H1 (cell line): Measurements from ENCODE around the gene BNC1. TPM values are rescaled to one million over a fixed set of nuclear protein-coding genes. Genes with fewer than 3 reads are reported as not detected.

Experiments used
- CTCF ChIA-PET: fragments of 300-600 bp; sonication (Branson Sonifier 250); formaldehyde crosslinking; loops from one replicate; lab custom pipeline; 2021; ENCODE audit not compliant: partially characterized antibody; lab: Charles Lee
- POLR2A ChIA-PET: fragments of 300-600 bp; sonication (Branson Sonifier 250); formaldehyde crosslinking; loops from one replicate; lab custom pipeline; 2021; ENCODE audit warnings: inconsistent platforms; ENCODE audit not compliant: partially characterized antibody; lab: Charles Lee
- DNase-seq, 2 experiments: peaks; one replicate each; pipeline versions ENCODE4 v3.0.0 to v3.0.0-alpha.2; 2010 to 2022; ENCODE audit warnings: low spot score in 2 of 2, low read depth in 1 of 2, mixed read lengths in 1 of 2
- FAIRE-seq: peaks from 2 replicates; lab custom pipeline; 2011; peaks lifted over from hg19 to GRCh38; lab: Jason Lieb, UNC
- H2AFZ ChIP-seq: 2 replicates; pipeline ENCODE4 v1.8.1; 2012; ENCODE audit warnings: low read length, inconsistent platforms
- H2AK5ac ChIP-seq: 2 replicates; pipeline ENCODE4 v1.6.1; 2013; ENCODE audit warnings: low read depth, low read length
- H2BK120ac ChIP-seq: replicated peaks from 2 replicates; pipeline ENCODE3; 2013; ENCODE audit warnings: low read depth, low read length, inconsistent platforms
- H2BK12ac ChIP-seq: 2 replicates; pipeline ENCODE4 v1.6.1; 2013; ENCODE audit warnings: low read depth, low read length
- H2BK15ac ChIP-seq: 2 replicates; pipeline ENCODE4 v1.6.1; 2013; ENCODE audit warnings: low read length
- H2BK20ac ChIP-seq: 2 replicates; pipeline ENCODE4 v1.6.1; 2013; ENCODE audit warnings: low read length
- H2BK5ac ChIP-seq: 2 replicates; pipeline ENCODE4 v1.6.1; 2013; ENCODE audit warnings: low read depth, low read length
- H3K14ac ChIP-seq: 2 replicates; pipeline ENCODE4 v1.6.1; 2013; ENCODE audit warnings: inconsistent platforms; ENCODE audit not compliant: insufficient read length
- H3K18ac ChIP-seq: 2 replicates; pipeline ENCODE4 v1.6.1; 2013; ENCODE audit warnings: low read length; ENCODE audit errors: extremely low read depth
- H3K23ac ChIP-seq: 2 replicates; pipeline ENCODE4 v1.6.1; 2013; ENCODE audit warnings: inconsistent platforms; ENCODE audit not compliant: insufficient read length
- H3K23me2 ChIP-seq: 2 replicates; pipeline ENCODE4 v1.6.1; 2013; ENCODE audit warnings: low read depth, low read length
- H3K27ac ChIP-seq: 2 replicates; pipeline ENCODE4 v1.6.1; 2011; ENCODE audit warnings: low read depth, low read length, inconsistent platforms
- H3K27me3 ChIP-seq, 4 experiments: replicated peaks in 1 of 4; 1 replicate in 1 of 4; 2 replicates in 3 of 4; pipeline versions ENCODE4 v1.6.1 to v1.8.1; 2011 to 2013; ENCODE audit warnings: low read length in 3 of 4, mild to moderate bottlenecking in 3 of 4, inconsistent platforms in 2 of 4, mixed read lengths in 2 of 4, moderate library complexity in 1 of 4; ENCODE audit not compliant: control insufficient read depth in 3 of 4, insufficient read depth in 3 of 4; ENCODE audit errors: extremely low read depth in 1 of 4
- H3K36me3 ChIP-seq, 4 experiments: 2 replicates each; pipeline versions ENCODE4 v1.6.1 to v1.8.1; 2011 to 2013; ENCODE audit warnings: mild to moderate bottlenecking in 4 of 4, low read length in 3 of 4, moderate library complexity in 2 of 4, control low read depth in 1 of 4, inconsistent platforms in 1 of 4; ENCODE audit not compliant: insufficient read depth in 4 of 4, control insufficient read depth in 2 of 4
- H3K4ac ChIP-seq: replicated peaks from 2 replicates; pipeline ENCODE3; 2013; ENCODE audit warnings: low read length, low read depth, mixed read lengths, inconsistent platforms; ENCODE audit not compliant: insufficient read length
- H3K4me1 ChIP-seq, 4 experiments: replicated peaks in 1 of 4; 1 replicate in 1 of 4; 2 replicates in 3 of 4; pipeline versions ENCODE4 v1.6.1 to v1.8.1; 2011 to 2013; ENCODE audit warnings: low read length in 3 of 4, inconsistent platforms in 2 of 4, mixed read lengths in 1 of 4; ENCODE audit not compliant: insufficient read depth in 4 of 4, control insufficient read depth in 3 of 4
- H3K4me2 ChIP-seq, 2 experiments: 2 replicates each; pipeline versions ENCODE4 v1.6.1 to v1.8.1; 2011 to 2013; ENCODE audit warnings: low read depth in 2 of 2, low read length in 2 of 2, control low read depth in 1 of 2, inconsistent platforms in 1 of 2, mild to moderate bottlenecking in 1 of 2; ENCODE audit not compliant: insufficient read depth in 1 of 2
- H3K4me3 ChIP-seq, 4 experiments: fragments of 200-600, 300-600 bp in 1 of 4; sonication (generic), shearing (Covaris generic), sonication (Bioruptor Twin) in 1 of 4; 2 replicates each; pipeline versions ENCODE4 v1.5.1 to v1.8.1; 2011 to 2016; ENCODE audit warnings: low read length in 4 of 4, low read depth in 3 of 4, control low read depth in 2 of 4, inconsistent platforms in 2 of 4, mild to moderate bottlenecking in 2 of 4, mixed read lengths in 1 of 4, moderate library complexity in 1 of 4; ENCODE audit not compliant: insufficient read depth in 2 of 4; ENCODE audit errors: extremely low read depth in 1 of 4
- H3K56ac ChIP-seq: replicated peaks from 2 replicates; pipeline ENCODE3; 2013; ENCODE audit warnings: low read depth, mild to moderate bottlenecking, mixed read lengths, low read length, inconsistent platforms; ENCODE audit not compliant: insufficient read length
- H3K79me1 ChIP-seq: 2 replicates; pipeline ENCODE4 v1.6.1; 2013; ENCODE audit warnings: low read depth, low read length, control low read depth
- H3K79me2 ChIP-seq, 2 experiments: 2 replicates each; pipeline versions ENCODE4 v1.6.1 to v1.8.1; 2012 to 2013; ENCODE audit warnings: low read length in 2 of 2, mild to moderate bottlenecking in 2 of 2, inconsistent platforms in 1 of 2; ENCODE audit not compliant: insufficient read depth in 2 of 2, control insufficient read depth in 1 of 2
- H3K9ac ChIP-seq, 4 experiments: replicated peaks in 1 of 4; 1 replicate in 1 of 4; 2 replicates in 3 of 4; pipeline versions ENCODE4 v1.6.1 to v1.8.1; 2011 to 2013; ENCODE audit warnings: low read depth in 3 of 4, low read length in 3 of 4, control low read depth in 2 of 4, mild to moderate bottlenecking in 2 of 4, moderate library complexity in 2 of 4, inconsistent platforms in 1 of 4; ENCODE audit errors: extremely low read depth in 1 of 4
- H3K9me3 ChIP-seq, 2 experiments: 2 replicates each; pipeline versions ENCODE4 v1.6.1 to v1.8.1; 2012 to 2013; ENCODE audit warnings: mild to moderate bottlenecking in 2 of 2, moderate library complexity in 2 of 2, control low read depth in 1 of 2, inconsistent platforms in 1 of 2, low read depth in 1 of 2, low read length in 1 of 2, mixed read lengths in 1 of 2; ENCODE audit not compliant: insufficient read depth in 2 of 2
- H4K20me1 ChIP-seq, 2 experiments: replicated peaks in 1 of 2; 2 replicates each; pipeline versions ENCODE3 to v1.8.1; 2011 to 2013; ENCODE audit warnings: inconsistent platforms in 2 of 2, low read length in 2 of 2, mild to moderate bottlenecking in 1 of 2; ENCODE audit not compliant: insufficient read depth in 2 of 2, control insufficient read depth in 1 of 2
- H4K5ac ChIP-seq: 2 replicates; pipeline ENCODE4 v1.6.1; 2013; ENCODE audit warnings: low read length, low read depth, mixed read lengths, inconsistent platforms; ENCODE audit not compliant: insufficient read length
- H4K8ac ChIP-seq: 2 replicates; pipeline ENCODE4 v1.8.0; 2013; ENCODE audit warnings: mild to moderate bottlenecking, moderate library complexity, low read length, inconsistent platforms; ENCODE audit not compliant: insufficient read depth; ENCODE audit errors: extremely low read depth
- H4K91ac ChIP-seq: replicated peaks from 2 replicates; pipeline ENCODE3; 2013; ENCODE audit warnings: low read length, mixed read lengths, inconsistent platforms; ENCODE audit not compliant: insufficient read length
- BACH1 ChIP-seq: IDR thresholded peaks from 2 replicates; pipeline ENCODE4 v1.6.1; 2012; ENCODE audit warnings: low read length, improper control_type of control experiment
- CREB1 ChIP-seq: IDR thresholded peaks from 2 replicates; pipeline ENCODE4 v1.6.1; 2012; ENCODE audit warnings: inconsistent platforms
- HDAC2 ChIP-seq, 2 experiments: fragments of 300-600 bp in 1 of 2; sonication (generic) in 1 of 2; IDR thresholded peaks; 2 replicates each; pipeline ENCODE4 v1.6.1; 2011 to 2012; ENCODE audit warnings: low read depth in 2 of 2, low read length in 2 of 2, mild to moderate bottlenecking in 2 of 2, moderate library complexity in 2 of 2, borderline replicate concordance in 1 of 2, inconsistent platforms in 1 of 2
- JUND ChIP-seq: IDR thresholded peaks from 2 replicates; pipeline ENCODE4 v1.6.1; 2011; ENCODE audit warnings: mild to moderate bottlenecking, improper control_type of control experiment, low read length
- NANOG ChIP-seq: IDR thresholded peaks from 2 replicates; pipeline ENCODE4 v1.6.1; 2011; ENCODE audit warnings: low read length, low read depth, mild to moderate bottlenecking, inconsistent platforms; ENCODE audit not compliant: insufficient read depth, poor library complexity, severe bottlenecking
- RBBP5 ChIP-seq: IDR thresholded peaks from 2 replicates; pipeline ENCODE4 v1.7.1; 2012; ENCODE audit warnings: low read depth, mild to moderate bottlenecking, inconsistent platforms, low read length, moderate library complexity, borderline replicate concordance
- SAP30 ChIP-seq: fragments of 300-600 bp; sonication (generic); IDR thresholded peaks from 2 replicates; pipeline ENCODE4 v1.7.1; 2012; ENCODE audit warnings: low read length, moderate library complexity, mild to moderate bottlenecking, inconsistent platforms; ENCODE audit not compliant: insufficient read depth, insufficient replicate concordance
- SP4 ChIP-seq: IDR thresholded peaks from 2 replicates; pipeline ENCODE4 v1.6.1; 2012; ENCODE audit warnings: low read length, inconsistent platforms
- TAF1 ChIP-seq: IDR thresholded peaks from 2 replicates; pipeline ENCODE4 v1.6.1; 2011; ENCODE audit warnings: mild to moderate bottlenecking, low read depth, low read length
- ZNF274 ChIP-seq: IDR thresholded peaks from 2 replicates; pipeline ENCODE4 v1.7.0; 2012; ENCODE audit warnings: low read length, borderline replicate concordance; ENCODE audit errors: extremely low read depth
- WGBS, 2 experiments: shearing (Covaris generic) in 1 of 2; methylation state at CpG; one replicate each; pipeline versions ENCODE4 v1.1.6 to v1.1.7; 2013 to 2015; ENCODE audit warnings: low lambda C conversion rate in 2 of 2, mixed read lengths in 2 of 2, inconsistent platforms in 1 of 2, low coverage in 1 of 2, missing lambda C conversion rate in 1 of 2; ENCODE audit not compliant: insufficient replicate concordance in 2 of 2, insufficient coverage in 1 of 2, insufficient read length in 1 of 2; ENCODE audit errors: extremely low coverage in 1 of 2, missing lambda C conversion rate in 1 of 2; 5-methylcytosine and 5-hydroxymethylcytosine counted together
- polyA plus RNA-seq, 7 experiments: library from polyadenylated mRNA; depleted of rRNA in 3 of 7; stranded (reverse) in 5 of 7; unstranded in 2 of 7; fragments of >200 nt in 5 of 7; fragments of 200-250 nt in 2 of 7; gene quantifications; 1 replicate in 5 of 7; 2 replicates in 1 of 7; 4 replicates in 1 of 7; pipeline versions ENCODE4 v1.2.1 to v1.2.3, GENCODE V29; 2011 to 2013; ENCODE audit warnings: missing spikeins in 2 of 7, mixed read lengths in 2 of 7
- total RNA-seq: library from RNA; stranded (reverse); fragmentation: NEBNext Ultra II Directional; extraction: Animal tissue kit (Norgen Biotek cat#: 25700); gene quantifications from 2 replicates; pipeline ENCODE4 v1.2.1, GENCODE V29; 2021

BNC1 gene
- total and polyA plus RNA-seq, 2 of the 8 experiments (the other 6 are each of a cell fraction or from before 2014, with no cell fraction given): 0.99 to 2.1 TPM

DNA sequence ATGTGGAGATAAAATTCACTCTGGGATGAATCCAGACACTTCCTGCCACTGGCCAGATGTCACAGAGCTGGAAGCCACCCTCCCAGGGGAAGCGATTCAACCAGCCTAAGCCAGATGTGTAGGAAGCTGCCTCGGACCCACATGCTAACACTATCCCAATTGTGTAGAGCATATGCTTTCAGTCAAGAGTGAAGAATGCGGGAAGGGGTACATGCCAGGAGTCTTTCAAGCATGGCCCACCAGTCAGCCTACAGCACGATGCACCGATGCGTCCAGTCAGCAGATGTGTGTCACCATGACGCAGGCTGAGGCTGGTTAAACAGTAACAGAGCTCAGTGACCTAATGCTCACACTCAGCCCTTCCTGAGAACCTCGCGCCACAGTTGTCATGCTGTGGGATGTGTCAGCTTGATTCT is 38.8 kb upstream of the BNC1 start:
- Histone ChIP-seq H2BK5ac (no peak overlapping the region), H3K79me2 (no peaks in the 10 kb centered on the region), H3K4me1 (peaks cover 0 to 2% (median 0%) of the 10 kb centered on the region in 4 experiments; a peak in 1 of 7 replicates), H4K8ac (peak overlapping the region; percentile 18; the same call in 1 of the 2 replicates), H4K91ac (no peak overlapping the region), H3K23me2 (no peaks in the 10 kb centered on the region), H2AK5ac (no peak overlapping the region), H3K4me3 (no peak overlapping the region), H2AFZ (no peak overlapping the region), H3K9ac (no peak overlapping the region), H3K79me1 (no peaks in the 10 kb centered on the region), H3K36me3 (no peaks in the 10 kb centered on the region), H2BK12ac (peak overlapping the region; percentile 51; the same call in 1 of the 2 replicates), H2BK20ac (peak overlapping the region; percentile 8; the same call in 1 of the 2 replicates), H2BK120ac (no peak overlapping the region), H3K14ac (no peak overlapping the region), H3K18ac (no peak overlapping the region), H4K20me1 (no peaks in the 10 kb centered on the region), H4K5ac (no peak overlapping the region), H3K56ac (no peak overlapping the region), H2BK15ac (no peak overlapping the region), H3K27me3 (no peaks in the 10 kb centered on the region), H3K23ac (no peak overlapping the region), H3K9me3 (no peaks in the 10 kb centered on the region), H3K27ac (no peak overlapping the region), H3K4me2 (no peak overlapping the region), H3K4ac (no peak overlapping the region)
- no peak for TF ChIP-seq CREB1
- no peak for TF ChIP-seq SAP30
- TF ChIP-seq ZNF274: no peak
- TF ChIP-seq SP4: no peak
- no peak for TF ChIP-seq RBBP5
- TF ChIP-seq TAF1: no peak
- no peak for TF ChIP-seq HDAC2 (IDR thresholded peaks at IDR 0.05; ENCODE audit: borderline replicate concordance in 1 of 2, low read depth in 2 of 2, low read length in 2 of 2)
- TF ChIP-seq JUND: no peak
- TF ChIP-seq NANOG: no peak
- no peak for TF ChIP-seq BACH1
- WGBS, 2 experiments: 90% methylated on average over 9 of the region's 9 CpGs; no CpG with 5 or more reads in 1 of the 2 experiments
- CTCF ChIA-PET: interaction anchor here (0.6 to 2.1 kb wide), 5 partner anchors 13 to 102 kb away, joined by 3 to 5 read pairs (median 4); no protein-coding TSS in a partner anchor
- no peak for DNase-seq
- POLR2A ChIA-PET: no interaction called here
- no peak for FAIRE-seq
